H1 (cell line): ENCODE measurements around the gene SBF1. TPM values are rescaled to one million over a fixed set of nuclear protein-coding genes. Genes with fewer than 3 reads are reported as not detected.

Experiments
- CBX8 ChIP-seq: fragments of 300-800, 300-1000 bp; sonication (generic); IDR thresholded peaks from 2 replicates; pipeline ENCODE4 v1.7.1; 2016; ENCODE audit warnings: low read depth, low read length, borderline replicate concordance
- CHD2 ChIP-seq: IDR thresholded peaks from 2 replicates; pipeline ENCODE4 v1.6.1; 2012; ENCODE audit warnings: low read length, improper control_type of control experiment
- KDM1A ChIP-seq: fragments of 200-600, 300-600 bp; sonication (generic); IDR thresholded peaks from 2 replicates; pipeline ENCODE4 v1.7.1; 2016; ENCODE audit warnings: mild to moderate bottlenecking, low read length, borderline replicate concordance
- MAX ChIP-seq: IDR thresholded peaks from 2 replicates; pipeline ENCODE4 v1.6.1; 2012; ENCODE audit warnings: inconsistent platforms
- SP1 ChIP-seq: IDR thresholded peaks from 2 replicates; pipeline ENCODE4 v1.6.1; 2011; ENCODE audit warnings: low read depth, low read length
- SP4 ChIP-seq: IDR thresholded peaks from 2 replicates; pipeline ENCODE4 v1.6.1; 2012; ENCODE audit warnings: low read length, inconsistent platforms
- SRF ChIP-seq: IDR thresholded peaks from 2 replicates; pipeline ENCODE4 v1.6.1; 2011; ENCODE audit warnings: mild to moderate bottlenecking, low read depth, low read length, moderate library complexity
- USF2 ChIP-seq: IDR thresholded peaks from 2 replicates; pipeline ENCODE4 v1.6.1; 2011; ENCODE audit warnings: low read length, improper control_type of control experiment
- polyA plus RNA-seq, 7 experiments: library from polyadenylated mRNA; depleted of rRNA in 3 of 7; stranded (reverse) in 5 of 7; unstranded in 2 of 7; fragments of >200 nt in 5 of 7; fragments of 200-250 nt in 2 of 7; gene quantifications; 1 replicate in 5 of 7; 2 replicates in 1 of 7; 4 replicates in 1 of 7; pipeline versions ENCODE4 v1.2.1 to v1.2.3, GENCODE V29; 2011 to 2013; ENCODE audit warnings: missing spikeins in 2 of 7, mixed read lengths in 2 of 7
- total RNA-seq: library from RNA; stranded (reverse); fragmentation: NEBNext Ultra II Directional; extraction: Animal tissue kit (Norgen Biotek cat#: 25700); gene quantifications from 2 replicates; pipeline ENCODE4 v1.2.1, GENCODE V29; 2021

The SBF1 gene
- total and polyA plus RNA-seq, 2 of the 8 experiments (the other 6 are each of a cell fraction or from before 2014, with no cell fraction given): 29.1 to 71.5 TPM

GRCh38 chr22:50517495-50518260 lies 42.8 kb upstream of the SBF1 start (continued):
- TF ChIP-seq USF2: no peak
- TF ChIP-seq SP1: no peak
- no peak for TF ChIP-seq CBX8
- TF ChIP-seq KDM1A: no peak
- TF ChIP-seq SRF: no peak
- no peak for TF ChIP-seq SP4
- TF ChIP-seq MAX: no peak
- no peak for TF ChIP-seq CHD2
